ENCODE measurements around the gene GNAS-AS1.

DNA sequence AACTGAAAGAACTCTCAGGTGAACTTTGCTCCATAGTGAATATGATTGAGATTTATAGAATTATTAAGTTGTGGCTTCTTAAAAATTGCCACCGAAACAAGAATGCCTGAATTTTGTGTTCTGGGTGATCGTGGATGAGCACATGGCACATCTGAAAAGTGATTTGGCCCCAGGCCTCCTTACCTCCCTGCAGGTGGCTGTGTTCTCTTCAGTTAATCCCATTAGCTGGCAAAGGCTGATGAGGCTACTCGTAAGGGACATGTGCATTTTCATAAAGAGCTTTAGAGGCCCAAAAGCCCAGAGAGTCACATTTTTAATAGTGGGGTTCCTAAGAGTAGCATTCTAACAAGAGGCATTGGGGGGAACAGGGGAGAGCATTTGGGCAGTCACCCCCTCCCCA is 24.4 kb upstream of the GNAS-AS1 start:
- TF ChIP-seq POLR2A (IDR thresholded peaks at IDR 0.05; ENCODE audit: low read depth, low read length) (no peak), POLR2AphosphoS5 (IDR thresholded peaks at IDR 0.05; ENCODE audit: low read depth, low read length) (no peak), SPI1 (IDR thresholded peaks at IDR 0.05; ENCODE audit: low read depth, low read length) (no peak), TAF1 (IDR thresholded peaks at IDR 0.05; ENCODE audit: low read depth, low read length) (no peak), PAX5 (IDR thresholded peaks at IDR 0.05; ENCODE audit: insufficient read depth, low read length, severe bottlenecking) (no peak), POU2F2 (IDR thresholded peaks at IDR 0.05; ENCODE audit: low read depth, low read length) (no peak)
